CD4-positive, CD25-positive, alpha-beta regulatory T cell (primary cell): Measurements from ENCODE around the gene TRIM15. TPM values are rescaled to one million over a fixed set of nuclear protein-coding genes. Genes with fewer than 3 reads are reported as not detected.
A peak's percentile ranks its signal among the peaks of the same experiment; 100 is the strongest.
"Not testable (repeated sequence)": the region's sequence is repeated elsewhere in the genome, so short reads cannot be mapped to it uniquely, and the experiment has no call there.

Experiments
- ATAC-seq, 2 donors: fragments of 150-1000 bp; cut with Tn5 transposase; one replicate each; pipeline ENCODE4 v1.10.0; 2021; ENCODE audit warnings: low read depth in 2 of 2, moderate number of reproducible peaks in 2 of 2, moderate library complexity in 1 of 2
- DNase-seq, 3 donors: peaks; one replicate each; pipeline versions ENCODE4 v3.0.0 to v3.0.0-alpha.2; 2012 to 2022; ENCODE audit warnings: mixed read lengths in 1 of 3
- H3K27ac ChIP-seq: one replicate; pipeline ENCODE4 v1.7.0; 2013; ENCODE audit warnings: mild to moderate bottlenecking, low read length; ENCODE audit not compliant: insufficient read depth, poor library complexity, severe bottlenecking
- H3K27me3 ChIP-seq: one replicate; pipeline ENCODE4 v1.7.0; 2013; ENCODE audit warnings: low read length; ENCODE audit not compliant: control insufficient read depth, insufficient read depth
- H3K36me3 ChIP-seq: one replicate; pipeline ENCODE4 v1.7.0; 2013; ENCODE audit warnings: mild to moderate bottlenecking, low read length, moderate library complexity; ENCODE audit not compliant: control insufficient read depth, insufficient read depth
- H3K4me1 ChIP-seq: 2 replicates; pipeline ENCODE4 v1.7.0; 2013; ENCODE audit warnings: mild to moderate bottlenecking, low read length; ENCODE audit not compliant: insufficient read depth, control insufficient read depth, poor library complexity, severe bottlenecking
- H3K4me3 ChIP-seq: one replicate; pipeline ENCODE4 v1.7.0; 2013; ENCODE audit warnings: low read depth, mild to moderate bottlenecking, low read length, moderate library complexity
- H3K9me3 ChIP-seq, 2 experiments: 1 replicate in 1 of 2; 2 replicates in 1 of 2; pipeline ENCODE4 v1.7.0; 2013; ENCODE audit warnings: low read length in 2 of 2, mild to moderate bottlenecking in 1 of 2, moderate library complexity in 1 of 2; ENCODE audit not compliant: control insufficient read depth in 2 of 2
- H3K27ac Mint-ChIP-seq, 3 donors: one replicate each; pipeline ENCODE4 v1.8.0; 2020 to 2022; ENCODE audit warnings: mild to moderate bottlenecking in 3 of 3, mixed read lengths in 3 of 3, moderate library complexity in 2 of 3
- H3K27me3 Mint-ChIP-seq: one replicate; pipeline ENCODE4 v1.8.0; 2022; ENCODE audit warnings: mild to moderate bottlenecking, mixed read lengths
- H3K36me3 Mint-ChIP-seq: one replicate; pipeline ENCODE4 v1.8.0; 2020; ENCODE audit warnings: mixed read lengths
- H3K4me1 Mint-ChIP-seq, 4 donors: one replicate each; pipeline ENCODE4 v1.8.0; 2020 to 2022; ENCODE audit warnings: mixed read lengths in 4 of 4, mild to moderate bottlenecking in 1 of 4
- H3K4me3 Mint-ChIP-seq, 4 donors: one replicate each; pipeline ENCODE4 v1.8.0; 2020 to 2022; ENCODE audit warnings: mild to moderate bottlenecking in 4 of 4, mixed read lengths in 4 of 4, moderate library complexity in 3 of 4
- H3K9me3 Mint-ChIP-seq, 7 donors: one replicate each; pipeline ENCODE4 v1.8.0; 2020 to 2022; ENCODE audit warnings: mixed read lengths in 7 of 7, mild to moderate bottlenecking in 3 of 7, moderate library complexity in 2 of 7
- polyA plus RNA-seq, 4 donors: library from polyadenylated mRNA; unstranded; fragments of 300-500 nt; fragmentation: Illumina TruSeq; gene quantifications; one replicate each; pipeline ENCODE4 v1.2.3, GENCODE V29; 2021
- total RNA-seq: library from RNA; stranded (reverse); gene quantifications from one replicate; pipeline ENCODE4 v1.2.3, GENCODE V29; 2022

TRIM15 gene
- total RNA-seq: not detected
- polyA plus RNA-seq: not detected

DNA sequence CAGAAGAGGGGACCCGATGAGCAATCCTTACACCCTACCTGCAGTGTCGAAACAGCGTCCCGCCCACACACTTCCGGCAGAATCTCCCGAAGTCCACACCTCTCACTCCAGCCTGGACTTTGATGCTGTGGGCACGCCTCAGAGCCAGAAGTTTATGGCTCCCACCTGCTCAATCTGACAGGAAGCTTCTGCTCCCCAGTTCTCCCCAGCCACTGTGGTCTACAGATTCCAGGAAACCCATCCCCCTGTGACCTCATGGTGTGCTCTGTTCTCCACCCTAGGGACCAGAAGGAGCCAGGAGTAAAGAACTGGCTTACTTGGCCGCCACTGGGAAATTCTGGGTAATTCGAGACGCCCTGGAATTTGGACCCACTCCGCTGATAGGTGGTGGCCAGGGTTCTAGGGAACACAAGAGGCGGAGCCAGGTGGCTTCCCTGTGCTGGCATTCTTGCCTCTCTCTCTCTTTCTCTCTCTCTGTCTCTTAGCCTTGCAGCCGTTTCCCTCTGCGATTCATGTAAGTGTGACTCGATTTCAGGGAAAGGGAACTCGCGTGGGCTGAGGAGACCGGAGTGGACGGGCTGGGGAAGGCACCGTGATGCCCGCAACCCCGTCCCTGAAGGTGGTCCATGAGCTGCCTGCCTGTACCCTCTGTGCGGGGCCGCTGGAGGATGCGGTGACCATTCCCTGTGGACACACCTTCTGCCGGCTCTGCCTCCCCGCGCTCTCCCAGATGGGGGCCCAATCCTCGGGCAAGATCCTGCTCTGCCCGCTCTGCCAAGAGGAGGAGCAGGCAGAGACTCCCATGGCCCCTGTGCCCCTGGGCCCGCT, at the start of gene TRIM15:
Gene TRIM15, plus strand, starts transcription at position 457 of the 828 bp plus-strand sequence. Its CDS starts 139 bp downstream, at position 596.
- peak within 1 kb of the TSS in 3 of 4 donors; percentile 30 to 62 (median 42) for H3K4me3 Mint-ChIP-seq
- peaks cover 4% of the 10 kb centered on the region for H3K27me3 ChIP-seq
- no peaks in the 10 kb centered on the region for H3K36me3 Mint-ChIP-seq
- peak within 1 kb of the TSS in 1 of 3 donors; percentile 20 for H3K27ac Mint-ChIP-seq
- H3K4me1 ChIP-seq: peaks cover 8% of the 10 kb centered on the region
- peaks cover 8% of the 10 kb centered on the region for H3K27me3 Mint-ChIP-seq
- H3K27ac ChIP-seq: no peak within 1 kb of the TSS
- ATAC-seq (peak in 1 of 2 donors; percentile 48), DNase-seq (peak in 2 of 3 donors; percentile 9 to 54)
- H3K4me1 Mint-ChIP-seq: peaks cover 7 to 29% (median 14%) of the 10 kb centered on the region in 4 donors
- H3K9me3 ChIP-seq: no peaks in the 10 kb centered on the region
- H3K9me3 Mint-ChIP-seq: no peaks in the 10 kb centered on the region
- peak within 1 kb of the TSS; percentile 26 for H3K4me3 ChIP-seq
- no peaks in the 10 kb centered on the region for H3K36me3 ChIP-seq

DNA sequence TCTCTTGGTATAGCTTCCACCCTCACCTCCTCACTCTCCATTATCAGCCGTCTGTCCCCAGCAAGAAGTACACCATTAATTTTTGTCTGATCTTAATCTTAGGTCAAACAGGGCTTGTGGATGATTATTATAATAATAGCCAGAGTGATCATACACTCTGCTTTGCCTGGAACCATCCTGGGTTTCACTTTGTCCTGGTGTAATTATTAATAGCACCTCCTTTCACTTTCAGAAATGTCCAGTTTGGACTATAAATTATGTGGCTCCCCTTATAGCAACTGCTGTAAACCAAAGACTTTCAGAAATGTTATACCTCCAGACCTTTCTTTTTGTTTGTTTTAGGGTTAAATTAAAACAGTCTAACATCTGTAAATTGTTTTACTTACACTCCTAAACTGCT, 49.5 kb upstream of the TRIM15 start:
- no peak overlapping the region for H3K4me3 Mint-ChIP-seq
- no peaks in the 10 kb centered on the region for H3K9me3 Mint-ChIP-seq
- peaks cover 66% of the 10 kb centered on the region for H3K27me3 Mint-ChIP-seq
- DNase-seq (no peak), ATAC-seq (no peak)
- peaks cover 31% of the 10 kb centered on the region for H3K27me3 ChIP-seq
- peaks cover 0 to 9% (median 0%) of the 10 kb centered on the region in 4 donors for H3K4me1 Mint-ChIP-seq
- H3K27ac ChIP-seq: no peak overlapping the region
- H3K4me1 ChIP-seq: no peaks in the 10 kb centered on the region
- H3K27ac Mint-ChIP-seq: no peak overlapping the region
- no peak overlapping the region for H3K4me3 ChIP-seq
- H3K36me3 Mint-ChIP-seq: no peaks in the 10 kb centered on the region
- H3K9me3 ChIP-seq: no peaks in the 10 kb centered on the region
- H3K36me3 ChIP-seq: no peaks in the 10 kb centered on the region

DNA sequence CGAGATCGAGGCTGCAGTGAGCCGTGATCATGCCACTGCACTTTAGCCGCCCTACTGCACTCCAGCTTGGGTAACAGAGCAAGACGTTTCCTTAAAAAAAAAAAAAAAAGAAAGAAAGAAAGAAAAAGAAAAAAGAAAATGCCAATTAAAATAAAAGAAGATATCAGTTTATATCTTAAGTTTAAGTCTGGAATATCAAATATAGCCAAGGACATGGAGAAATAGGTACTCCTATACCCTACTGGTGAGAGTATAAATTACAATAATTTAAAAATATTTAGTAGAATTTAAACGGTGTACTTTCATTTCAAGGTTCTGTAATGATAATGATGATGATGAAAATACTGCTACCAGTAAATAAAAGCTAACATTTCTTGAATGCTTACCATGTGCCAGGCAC, 46.6 kb upstream of the TRIM15 start:
- no peak overlapping the region for H3K4me3 Mint-ChIP-seq
- no peaks in the 10 kb centered on the region for H3K9me3 ChIP-seq
- DNase-seq (no peak), ATAC-seq (no peak)
- no peak overlapping the region for H3K27ac Mint-ChIP-seq
- H3K36me3 ChIP-seq: no peaks in the 10 kb centered on the region
- H3K36me3 Mint-ChIP-seq: no peaks in the 10 kb centered on the region
- H3K4me1 ChIP-seq: no peaks in the 10 kb centered on the region
- H3K27me3 ChIP-seq: peaks cover 22% of the 10 kb centered on the region
- peaks cover 69% of the 10 kb centered on the region for H3K27me3 Mint-ChIP-seq
- no peak overlapping the region for H3K27ac ChIP-seq
- H3K4me1 Mint-ChIP-seq: peaks cover 0 to 6% (median 0%) of the 10 kb centered on the region in 4 donors
- no peak overlapping the region for H3K4me3 ChIP-seq
- H3K9me3 Mint-ChIP-seq: no peaks in the 10 kb centered on the region

DNA sequence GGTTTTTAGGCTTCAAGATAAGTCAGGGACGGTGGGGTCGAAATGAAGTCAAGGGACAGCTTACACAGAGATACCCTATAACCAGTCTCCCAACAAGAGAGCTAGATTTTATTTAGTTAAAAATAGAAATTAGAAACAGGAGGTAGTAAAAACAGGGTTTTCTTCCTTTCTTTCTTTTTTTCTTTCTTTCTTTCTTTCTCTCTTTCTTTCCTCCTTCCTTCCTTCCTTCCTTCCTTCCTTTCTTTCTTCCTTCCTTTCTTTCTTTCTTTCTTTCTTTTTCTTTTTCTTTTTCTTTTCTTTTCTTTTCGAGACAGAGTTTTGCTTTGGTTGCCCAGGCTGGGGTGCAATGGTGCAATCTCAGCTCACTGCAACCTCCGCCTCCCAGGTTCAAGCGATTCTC, 44.7 kb upstream of the TRIM15 start:
- not testable (repeated sequence) for H3K4me3 Mint-ChIP-seq, H3K36me3 Mint-ChIP-seq, H3K9me3 Mint-ChIP-seq, DNase-seq, H3K4me1 Mint-ChIP-seq, H3K4me3 ChIP-seq, H3K27ac Mint-ChIP-seq, H3K9me3 ChIP-seq, H3K4me1 ChIP-seq, ATAC-seq, H3K27ac ChIP-seq, H3K36me3 ChIP-seq
- H3K27me3 Mint-ChIP-seq: peaks cover 65% of the 10 kb centered on the region
- H3K27me3 ChIP-seq: peaks cover 20% of the 10 kb centered on the region

DNA sequence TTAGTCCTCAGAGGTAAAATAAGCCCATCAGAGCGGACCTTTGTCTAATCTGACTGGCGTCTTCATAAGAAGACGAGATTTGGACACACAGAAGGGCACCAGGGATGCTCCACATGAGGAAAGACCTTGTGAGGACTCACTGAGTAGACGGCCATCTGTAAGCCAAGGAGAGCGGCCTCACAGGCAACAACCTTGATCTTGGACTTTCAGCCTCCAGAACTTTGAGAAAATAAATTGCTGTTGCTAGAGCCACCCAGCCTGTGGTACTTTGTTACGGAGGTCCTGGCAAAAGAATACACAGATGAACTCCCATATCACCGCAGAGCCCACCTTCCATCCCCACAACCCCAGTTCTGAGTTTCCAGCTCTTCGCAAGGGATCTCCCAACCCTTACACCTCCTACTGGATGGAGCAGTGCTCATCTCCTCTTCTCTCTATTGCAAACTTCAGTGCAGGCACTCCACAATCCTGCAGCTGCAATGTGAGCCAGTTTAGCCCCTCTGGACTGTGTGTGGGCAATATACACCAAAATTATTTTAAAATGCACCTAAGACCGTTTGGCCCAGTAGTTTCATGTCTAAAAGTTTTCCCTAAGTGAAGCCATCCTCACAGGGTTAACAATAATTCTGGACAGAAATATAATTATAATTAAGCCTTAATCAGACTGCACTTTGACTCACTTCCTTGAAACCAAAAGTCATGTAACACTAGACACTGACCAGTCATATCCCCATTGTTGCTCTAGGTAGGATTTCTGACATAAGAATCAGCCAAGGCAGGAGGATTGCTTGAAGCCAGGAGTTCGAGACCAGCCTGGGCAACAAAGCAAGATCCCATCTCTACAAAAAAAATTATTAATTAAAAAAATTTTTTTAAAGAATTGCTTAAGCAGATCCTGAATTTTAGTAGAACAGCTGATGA, 41.6 kb upstream of the TRIM15 start:
- no peaks in the 10 kb centered on the region for H3K36me3 ChIP-seq
- H3K27me3 Mint-ChIP-seq: peaks cover 73% of the 10 kb centered on the region
- H3K9me3 ChIP-seq: no peaks in the 10 kb centered on the region
- H3K4me3 Mint-ChIP-seq: no peak overlapping the region
- H3K4me1 Mint-ChIP-seq: no peaks in the 10 kb centered on the region
- DNase-seq (no peak), ATAC-seq (no peak)
- no peaks in the 10 kb centered on the region for H3K36me3 Mint-ChIP-seq
- H3K4me3 ChIP-seq: no peak overlapping the region
- no peak overlapping the region for H3K27ac Mint-ChIP-seq
- H3K27ac ChIP-seq: no peak overlapping the region
- H3K27me3 ChIP-seq: peaks cover 16% of the 10 kb centered on the region
- H3K4me1 ChIP-seq: no peaks in the 10 kb centered on the region
- H3K9me3 Mint-ChIP-seq: no peaks in the 10 kb centered on the region

DNA sequence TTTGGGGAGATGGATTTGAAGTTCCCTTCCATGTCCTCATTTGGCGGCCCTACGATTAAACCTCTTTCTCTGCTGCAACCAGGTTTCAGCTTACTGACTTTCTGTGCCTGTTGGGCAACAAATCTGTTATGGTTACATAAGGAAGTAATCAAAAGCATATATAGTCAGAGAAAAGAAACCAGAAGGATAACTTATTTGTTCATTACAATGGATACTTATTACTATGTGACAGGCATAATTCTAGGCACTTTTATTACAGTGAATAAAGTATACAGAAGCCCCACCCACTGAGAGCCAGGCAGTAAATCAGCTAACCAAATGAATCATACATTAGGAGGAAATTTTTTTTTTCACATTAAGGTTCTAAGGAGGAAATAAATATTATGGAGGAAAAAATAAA, 40.8 kb upstream of the TRIM15 start:
- H3K27ac Mint-ChIP-seq: no peak overlapping the region
- H3K4me3 ChIP-seq: no peak overlapping the region
- H3K36me3 Mint-ChIP-seq: no peaks in the 10 kb centered on the region
- no peaks in the 10 kb centered on the region for H3K9me3 Mint-ChIP-seq
- peaks cover 81% of the 10 kb centered on the region for H3K27me3 Mint-ChIP-seq
- H3K4me1 Mint-ChIP-seq: no peaks in the 10 kb centered on the region
- H3K27ac ChIP-seq: no peak overlapping the region
- no peaks in the 10 kb centered on the region for H3K4me1 ChIP-seq
- no peak for DNase-seq
- H3K36me3 ChIP-seq: no peaks in the 10 kb centered on the region
- ATAC-seq: no peak
- no peak overlapping the region for H3K4me3 Mint-ChIP-seq
- no peaks in the 10 kb centered on the region for H3K9me3 ChIP-seq
- peaks cover 18% of the 10 kb centered on the region for H3K27me3 ChIP-seq

DNA sequence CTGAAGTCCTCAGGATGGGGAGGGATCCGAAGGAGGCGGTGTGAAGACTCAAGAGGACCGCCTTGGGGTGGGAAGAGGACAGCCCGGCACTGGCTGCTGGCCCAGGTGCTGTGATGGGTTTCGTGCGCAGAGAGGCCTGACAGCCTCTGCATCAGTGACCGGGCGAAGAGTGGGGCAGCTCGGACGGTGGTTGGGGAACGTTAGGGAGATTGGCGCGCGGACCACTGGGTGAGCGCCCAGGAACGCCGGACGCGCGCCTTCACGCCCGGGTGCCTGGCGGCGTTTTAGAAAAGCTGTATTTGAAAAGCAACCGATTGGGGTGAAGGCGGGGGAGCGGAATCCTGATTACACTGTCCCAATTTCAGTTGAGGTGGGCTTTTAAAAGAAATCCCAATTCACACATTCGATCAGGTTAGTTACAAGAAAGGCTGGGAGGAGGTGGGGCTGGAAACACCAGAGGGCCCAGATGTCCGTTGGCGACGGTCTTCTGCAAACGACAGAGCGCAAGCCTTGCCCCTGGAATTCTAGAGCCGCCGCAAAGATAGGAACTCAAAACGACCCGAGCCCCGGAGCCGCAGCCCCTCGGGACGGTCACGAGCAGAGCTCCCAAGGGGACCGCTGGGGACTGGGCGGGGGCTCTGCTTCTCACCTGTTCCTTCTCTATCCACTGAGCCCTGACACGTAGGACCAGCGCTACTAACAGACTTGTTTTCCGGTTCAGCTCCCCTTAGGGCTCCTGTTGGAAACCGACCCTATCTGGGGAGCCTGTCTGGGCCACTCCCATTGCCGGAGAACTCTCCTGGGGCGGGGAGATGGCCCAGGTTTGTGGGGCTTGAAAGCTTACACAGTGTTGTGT, 35.9 kb upstream of the TRIM15 start:
- Mint-ChIP-seq H3K27me3 (peaks cover 76% of the 10 kb centered on the region), H3K36me3 (no peaks in the 10 kb centered on the region), H3K9me3 (no peaks in the 10 kb centered on the region), H3K27ac (no peak overlapping the region), H3K4me1 (peaks cover 5 to 13% (median 6%) of the 10 kb centered on the region in 4 donors), H3K4me3 (peak overlapping the region in 1 of 4 donors; percentile 71)
- no peak for ATAC-seq
- DNase-seq: no peak
- no peaks in the 10 kb centered on the region for H3K9me3 ChIP-seq
- peaks cover 4% of the 10 kb centered on the region for H3K4me1 ChIP-seq
- no peak overlapping the region for H3K4me3 ChIP-seq
- H3K27me3 ChIP-seq: peaks cover 43% of the 10 kb centered on the region
- no peaks in the 10 kb centered on the region for H3K36me3 ChIP-seq
- H3K27ac ChIP-seq: no peak overlapping the region
